Upper lobe of left lung (tissue), 4 donors: ENCODE data around the gene HS3ST3A1.

ENCODE experiments used
- CTCF ChIP-seq, 6 experiments: fragments of 450-650 bp in 4 of 6; fragments of 200-600 bp in 2 of 6; sonication (generic) in 2 of 6; IDR thresholded peaks; one replicate each; pipeline ENCODE4 v1.5.1; 2016 to 2019; ENCODE audit warnings: antibody characterized with exemption in 6 of 6
- EP300 ChIP-seq, 4 donors: sonication (generic); formaldehyde crosslinking; IDR thresholded peaks; one replicate each; pipeline ENCODE4 v1.5.1; 2017; ENCODE audit warnings: antibody characterized with exemption in 4 of 4, control low read depth in 2 of 4
- POLR2A ChIP-seq, 4 donors: fragments of 450-650 bp; IDR thresholded peaks; one replicate each; pipeline ENCODE4 v1.5.1; 2016 to 2017; ENCODE audit warnings: antibody characterized with exemption in 4 of 4, mild to moderate bottlenecking in 2 of 4
- POLR2AphosphoS5 ChIP-seq, 2 donors: sonication (generic); formaldehyde crosslinking; IDR thresholded peaks; one replicate each; pipeline ENCODE4 v1.5.1; 2017; ENCODE audit warnings: antibody characterized with exemption in 2 of 2

DNA sequence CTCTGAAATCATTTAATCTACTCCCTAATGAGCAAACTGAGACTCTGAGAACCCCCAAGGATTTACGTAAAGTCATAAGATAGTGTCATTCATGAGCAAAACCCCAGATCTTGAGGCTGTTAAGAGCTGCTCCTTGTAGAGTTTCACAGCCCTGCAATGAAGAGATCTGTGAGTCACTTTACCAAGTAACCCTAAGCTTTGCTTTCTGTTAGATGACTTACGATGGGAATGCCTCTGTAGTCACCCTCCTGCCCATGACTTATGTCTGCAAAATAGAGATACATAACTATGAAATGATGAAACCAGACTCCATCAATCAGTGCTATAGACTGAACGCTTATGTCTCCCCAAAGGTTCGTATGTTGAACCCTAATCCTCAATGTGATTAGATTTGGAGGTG lies 117.7 kb downstream of the HS3ST3A1 start:
- no peak for TF ChIP-seq POLR2A (IDR thresholded peaks at IDR 0.05)
- TF ChIP-seq EP300 (IDR thresholded peaks at IDR 0.05): no peak
- no peak for TF ChIP-seq CTCF (IDR thresholded peaks at IDR 0.05)
- no peak for TF ChIP-seq POLR2AphosphoS5 (IDR thresholded peaks at IDR 0.05)
